Esophagus muscularis mucosa (tissue), 4 donors: ENCODE data around the gene CDA.

Source experiments
- CTCF ChIP-seq, 3 experiments: fragments of 200-600 bp in 2 of 3; fragments of 450-650 bp in 1 of 3; sonication (generic) in 2 of 3; IDR thresholded peaks; one replicate each; pipeline ENCODE4 v1.5.1; 2017 to 2019; ENCODE audit warnings: antibody characterized with exemption in 3 of 3, mild to moderate bottlenecking in 2 of 3, moderate library complexity in 1 of 3
- EP300 ChIP-seq: sonication (generic); formaldehyde crosslinking; IDR thresholded peaks from one replicate; pipeline ENCODE4 v1.6.1; 2017; ENCODE audit warnings: antibody characterized with exemption
- POLR2A ChIP-seq: fragments of 450-650 bp; IDR thresholded peaks from one replicate; pipeline ENCODE4 v1.6.1; 2017; ENCODE audit warnings: antibody characterized with exemption, moderate library complexity, mild to moderate bottlenecking, low read depth
- POLR2AphosphoS5 ChIP-seq, 2 donors: sonication (generic); formaldehyde crosslinking; IDR thresholded peaks; one replicate each; pipeline ENCODE4 v1.6.1; 2017; ENCODE audit warnings: antibody characterized with exemption in 2 of 2

DNA sequence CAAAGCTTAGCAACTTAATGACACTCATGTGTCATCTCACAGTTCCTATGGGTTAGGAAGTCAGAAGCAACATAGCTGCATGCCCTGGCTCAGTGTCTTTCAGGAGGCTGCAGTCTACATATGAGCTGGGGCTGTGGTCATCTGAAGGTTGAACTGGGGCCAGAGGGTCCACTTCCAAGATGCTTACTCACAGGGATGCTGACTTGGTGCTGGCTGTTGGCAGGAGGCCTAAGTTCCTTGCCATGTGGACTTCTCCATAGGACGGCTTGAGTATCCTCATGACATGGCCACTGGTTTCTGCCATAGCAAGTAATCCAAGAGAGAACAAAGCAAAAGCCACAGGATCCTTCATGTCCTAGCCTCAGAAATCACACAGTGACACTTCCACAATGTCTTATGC, 48.6 kb upstream of the CDA start:
- no peak for TF ChIP-seq CTCF (IDR thresholded peaks at IDR 0.05)
- no peak for TF ChIP-seq POLR2AphosphoS5 (IDR thresholded peaks at IDR 0.05)
- TF ChIP-seq EP300, result no peak
- no peak for TF ChIP-seq POLR2A
